Right ventricle myocardium superior (tissue), 1 donor: Measurements from ENCODE around the gene GARIN5A. TPM values are rescaled to one million over a fixed set of nuclear protein-coding genes. Genes with fewer than 3 reads are reported as not detected.

Experiments
- ATAC-seq: fragments of 200-7000 bp; cut with Tn5 transposase; one replicate; pipeline ENCODE4 v1.9.1; 2020; ENCODE audit warnings: mild to moderate bottlenecking; ENCODE audit not compliant: poor library complexity
- DNase-seq: peaks from one replicate; pipeline ENCODE4 v3.0.0-alpha.2; 2020
- intact Hi-C: fragments of 100-400 bp; cut with DNase I; formaldehyde crosslinking; loops from one replicate; pipeline ENCODE4 v1.11.2; 2022
- total RNA-seq: library from RNA; stranded (reverse); fragmentation: NEBNext Ultra II Directional; extraction: Animal tissue kit (Norgen Biotek cat#: 25700); gene quantifications from one replicate; pipeline ENCODE4 v1.2.1, GENCODE V29; 2021
- donor health status: DM: no; HTN: yes; CAD: no; lungs with severe emphysema.

The GARIN5A gene
- total RNA-seq, 1 donor from 2014 or later = 2.0 TPM

GRCh38 chr19:50427318-50427925 is 49.2 kb downstream of the GARIN5A start:
- DNase-seq = no peak
- intact Hi-C loops = no loop called here
- no peak for ATAC-seq

GRCh38 chr19:50425581-50425980 is 51.1 kb downstream of the GARIN5A start:
- DNase-seq (no peak), ATAC-seq (no peak)
- intact Hi-C loops = no loop called here

GRCh38 chr19:50423279-50424113 is 53.2 kb downstream of the GARIN5A start:
- ATAC-seq (no peak), DNase-seq (no peak)
- intact Hi-C loops = no loop called here

GRCh38 chr19:50422397-50423278 is 54.0 kb downstream of the GARIN5A start:
- DNase-seq (no peak), ATAC-seq (no peak)
- intact Hi-C loops = no loop called here

- DNase-seq = no peak
Measured at GRCh38 chr19:50420808-50421207, 55.8 kb downstream of the GARIN5A start.

GRCh38 chr19:50420127-50420526 is 56.5 kb downstream of the GARIN5A start:
- intact Hi-C loops = no loop called here
- no peak for ATAC-seq
- DNase-seq = no peak

More at GRCh38 chr19:50420808-50421207, 55.8 kb downstream of the GARIN5A start:
- intact Hi-C loops = no loop called here
- no peak for ATAC-seq

GRCh38 chr19:50419580-50420035 is 57.0 kb downstream of the GARIN5A start:
- ATAC-seq = no peak
- intact Hi-C loops = no loop called here
- no peak for DNase-seq

- DNase-seq = no peak
- intact Hi-C loops = no loop called here
- ATAC-seq = no peak
Measured at GRCh38 chr19:50419022-50419579, 57.5 kb downstream of the GARIN5A start.

GRCh38 chr19:50418176-50419021 is 58.2 kb downstream of the GARIN5A start, which contains the start of gene SPIB:
SPIB (plus strand) TSS chr19:50418938; CDS start chr19:50418963, 25 bp downstream.
- DNase-seq (no peak), ATAC-seq (no peak)
- intact Hi-C loops = no loop called here

GRCh38 chr19:50417111-50418081 is 59.3 kb downstream of the GARIN5A start:
- ATAC-seq (no peak), DNase-seq (no peak)
- intact Hi-C loops = no loop called here

Other genes with a start within 250 kb of the GARIN5A start
- gene KCNC3, start 147.5 kb downstream of the GARIN5A start, total RNA-seq = 2.0 TPM
- gene NAPSA, start 111.2 kb downstream of the GARIN5A start, total RNA-seq = 0.40 TPM
- 68.4 TPM for gene NR1H2, start 100.4 kb downstream of the GARIN5A start, total RNA-seq
- gene POLD1, start 92.5 kb downstream of the GARIN5A start, total RNA-seq = 7.8 TPM
- gene SPIB, start 57.9 kb downstream of the GARIN5A start, total RNA-seq = not detected
- not detected for gene MYBPC2, start 44.0 kb downstream of the GARIN5A start, total RNA-seq
- 68.7 TPM for gene EMC10, start 341 bp downstream of the GARIN5A start, total RNA-seq
- gene JOSD2, start 34.3 kb upstream of the GARIN5A start, total RNA-seq = 39.8 TPM
- not detected for gene ASPDH, start 37.1 kb upstream of the GARIN5A start, total RNA-seq
- gene LRRC4B, start 91.6 kb upstream of the GARIN5A start, total RNA-seq = 1.0 TPM
- gene SYT3, start 163.0 kb upstream of the GARIN5A start, total RNA-seq = 0.11 TPM
- gene C19orf81, start 172.6 kb upstream of the GARIN5A start, total RNA-seq = 2.5 TPM
- gene SHANK1, start 243.0 kb upstream of the GARIN5A start, total RNA-seq = 0.40 TPM
- gene CLEC11A, start 246.5 kb upstream of the GARIN5A start, total RNA-seq = 3.0 TPM